WTC11 (cell line): ENCODE measurements around the gene SLC24A4. TPM values are rescaled to one million over a fixed set of nuclear protein-coding genes. Genes with fewer than 3 reads are reported as not detected.

Source experiments
- ATAC-seq: fragments of 200-7000 bp; cut with Tn5 transposase; 2 replicates; pipeline ENCODE4 v1.10.0; 2021; ENCODE audit warnings: mild to moderate bottlenecking, moderate library complexity
- CTCF ChIA-PET: fragments of 300-600 bp; sonication (Branson Sonifier 250); formaldehyde crosslinking; loops from one replicate; lab custom pipeline; 2021; ENCODE audit warnings: antibody characterized with exemption; lab: Charles Lee
- POLR2A ChIA-PET: fragments of 350-600 bp; sonication (Branson Sonifier 250); formaldehyde crosslinking; loops from one replicate; lab custom pipeline; 2021; ENCODE audit warnings: antibody characterized with exemption; lab: Charles Lee
- DNase-seq: peaks from one replicate; pipeline ENCODE4 v3.0.0; 2021; ENCODE audit warnings: low spot score
- H3K27ac Mint-ChIP-seq: 2 replicates; pipeline ENCODE4 v1.8.0; 2021; ENCODE audit warnings: mixed read lengths
- H3K27me3 Mint-ChIP-seq: 2 replicates; pipeline ENCODE4 v1.8.0; 2021; ENCODE audit warnings: low read depth, mild to moderate bottlenecking, moderate library complexity, mixed read lengths
- H3K36me3 Mint-ChIP-seq: 2 replicates; pipeline ENCODE4 v1.8.0; 2021; ENCODE audit warnings: mixed read lengths
- H3K4me1 Mint-ChIP-seq: 2 replicates; pipeline ENCODE4 v1.8.0; 2022; ENCODE audit warnings: mixed read lengths
- H3K4me3 Mint-ChIP-seq: 2 replicates; pipeline ENCODE4 v1.8.0; 2021; ENCODE audit warnings: mild to moderate bottlenecking, moderate library complexity, mixed read lengths
- H3K9me3 Mint-ChIP-seq: 2 replicates; pipeline ENCODE4 v1.8.0; 2021; ENCODE audit warnings: mixed read lengths
- ATF1 ChIP-seq: sonication (generic); formaldehyde crosslinking; IDR thresholded peaks from 2 replicates; pipeline ENCODE4 v1.8.1; 2023; ENCODE audit warnings: mild to moderate bottlenecking, moderate library complexity, missing genetic modification reagents
- ATF2 ChIP-seq: sonication (generic); formaldehyde crosslinking; IDR thresholded peaks from 2 replicates; pipeline ENCODE4 v1.8.1; 2022; ENCODE audit warnings: low read depth, missing genetic modification reagents, borderline replicate concordance
- ATF6 ChIP-seq: sonication (generic); formaldehyde crosslinking; IDR thresholded peaks from 2 replicates; pipeline ENCODE4 v1.8.1; 2023; ENCODE audit warnings: mild to moderate bottlenecking, missing genetic modification reagents
- CDX4 ChIP-seq: fragments of 250-450 bp; sonication (Bioruptor Pico); IDR thresholded peaks from 2 replicates; pipeline ENCODE4 v1.9.0; 2021; ENCODE audit warnings: moderate library complexity, mild to moderate bottlenecking, inconsistent platforms, borderline replicate concordance
- CREB1 ChIP-seq: sonication (generic); formaldehyde crosslinking; IDR thresholded peaks from 2 replicates; pipeline ENCODE4 v1.8.0; 2023; ENCODE audit warnings: mild to moderate bottlenecking, missing genetic modification reagents
- CREM ChIP-seq: sonication (generic); formaldehyde crosslinking; IDR thresholded peaks from 2 replicates; pipeline ENCODE4 v1.8.1; 2022; ENCODE audit warnings: mild to moderate bottlenecking, missing genetic modification reagents, moderate library complexity
- CTCF ChIP-seq: fragments of 200-600 bp; IDR thresholded peaks from 2 replicates; pipeline ENCODE4 v1.8.0; 2022; ENCODE audit warnings: antibody characterized with exemption
- E2F1 ChIP-seq: sonication (generic); formaldehyde crosslinking; IDR thresholded peaks from 2 replicates; pipeline ENCODE4 v1.8.0; 2022; ENCODE audit warnings: mild to moderate bottlenecking, missing genetic modification reagents
- E2F4 ChIP-seq: sonication (generic); formaldehyde crosslinking; IDR thresholded peaks from 2 replicates; pipeline ENCODE4 v1.8.1; 2022; ENCODE audit warnings: low read depth, mild to moderate bottlenecking, moderate library complexity, missing genetic modification reagents, borderline replicate concordance
- ESRRA ChIP-seq: sonication (generic); formaldehyde crosslinking; IDR thresholded peaks from 2 replicates; pipeline ENCODE4 v1.8.1; 2022; ENCODE audit warnings: mild to moderate bottlenecking, missing genetic modification reagents, borderline replicate concordance
- FOXK1 ChIP-seq: sonication (generic); formaldehyde crosslinking; IDR thresholded peaks from 2 replicates; pipeline ENCODE4 v1.8.0; 2022; ENCODE audit warnings: mild to moderate bottlenecking, moderate library complexity, missing genetic modification reagents
- GABPB1 ChIP-seq: sonication (generic); formaldehyde crosslinking; IDR thresholded peaks from 2 replicates; pipeline ENCODE4 v1.8.1; 2023; ENCODE audit warnings: mild to moderate bottlenecking, missing genetic modification reagents
- GTF2I ChIP-seq: fragments of 250-450 bp; sonication (Bioruptor Pico); conservative IDR thresholded peaks from 2 replicates; pipeline ENCODE4 v1.4.0; 2021; ENCODE audit warnings: mild to moderate bottlenecking
- JUN ChIP-seq: sonication (generic); formaldehyde crosslinking; IDR thresholded peaks from 2 replicates; pipeline ENCODE4 v1.8.0; 2023; ENCODE audit warnings: mild to moderate bottlenecking, missing genetic modification reagents
- NFATC4 ChIP-seq: fragments of 250-450 bp; sonication (Bioruptor Pico); IDR thresholded peaks from 2 replicates; pipeline ENCODE4 v1.9.0; 2021; ENCODE audit warnings: mild to moderate bottlenecking
- NFYB ChIP-seq: sonication (generic); formaldehyde crosslinking; conservative IDR thresholded peaks from 2 replicates; pipeline ENCODE4 v1.8.0; 2022; ENCODE audit warnings: low read depth, missing genetic modification reagents
- SOX15 ChIP-seq: fragments of 250-450 bp; sonication (Bioruptor Pico); IDR thresholded peaks from 2 replicates; pipeline ENCODE4 v1.9.0; 2021; ENCODE audit warnings: mild to moderate bottlenecking
- USF1 ChIP-seq: sonication (generic); formaldehyde crosslinking; IDR thresholded peaks from 2 replicates; pipeline ENCODE4 v1.8.0; 2022; ENCODE audit warnings: mild to moderate bottlenecking, missing genetic modification reagents
- ZSCAN18 ChIP-seq: fragments of 250-450 bp; sonication (Bioruptor Pico); IDR thresholded peaks from 2 replicates; pipeline ENCODE4 v2.1.2; 2022; ENCODE audit warnings: mild to moderate bottlenecking, moderate library complexity
- total RNA-seq: library from RNA; stranded (reverse); gene quantifications from 3 replicates; pipeline ENCODE4 v1.2.3, GENCODE V29; 2021

Gene SLC24A4
- total RNA-seq, 1 experiment from 2014 or later = 0.90 TPM

GRCh38 chr14:92457016-92457565, 134.1 kb downstream of the SLC24A4 start:
- Mint-ChIP-seq H3K9me3 (peaks cover 4% of the 10 kb centered on the region; the same call in 1 of the 2 replicates), H3K36me3 (no peaks in the 10 kb centered on the region), H3K27me3 (no peaks in the 10 kb centered on the region; the same call in 1 of the 2 replicates), H3K27ac (no peak overlapping the region), H3K4me3 (no peak overlapping the region), H3K4me1 (peaks cover 7% of the 10 kb centered on the region)
- ChIA-PET CTCF (interaction anchor here (0.8 to 1.6 kb wide), 4 partner anchors 16 to 229 kb away, joined by 3 to 4 read pairs (median 4); no protein-coding TSS in a partner anchor), POLR2A (no interaction called here)
- TF ChIP-seq ATF2 (CRISPR knock-in tag) = no peak
- no peak for TF ChIP-seq ZSCAN18 (CRISPR knock-in tag)
- TF ChIP-seq GABPB1 (CRISPR knock-in tag) = no peak
- no peak for TF ChIP-seq JUN (CRISPR knock-in tag)
- TF ChIP-seq CTCF = peak; percentile 11; the same call in 1 of the 2 replicates
- TF ChIP-seq GTF2I (CRISPR knock-in tag) = peak; percentile 70; the same call in 1 of the 2 replicates
- no peak for DNase-seq
- no peak for ATAC-seq

- DNase-seq = no peak
- TF ChIP-seq ATF6 (CRISPR knock-in tag) = no peak
- TF ChIP-seq CTCF = no peak
- no peak for TF ChIP-seq NFYB (CRISPR knock-in tag)
- TF ChIP-seq CDX4 (CRISPR knock-in tag) = no peak
- TF ChIP-seq ESRRA = no peak
- no peak for TF ChIP-seq CREB1
- no peak for TF ChIP-seq E2F4
- TF ChIP-seq E2F1 (CRISPR knock-in tag) = no peak
- TF ChIP-seq NFATC4 (CRISPR knock-in tag) = no peak
- TF ChIP-seq USF1 = no peak
- TF ChIP-seq JUN (CRISPR knock-in tag) = no peak
- TF ChIP-seq SOX15 (CRISPR knock-in tag) = no peak
- no peak for TF ChIP-seq CREM (CRISPR knock-in tag)
- no peak for TF ChIP-seq FOXK1 (CRISPR knock-in tag)
- TF ChIP-seq ATF1 = no peak
Observed at GRCh38 chr14:92458136-92459029, 135.4 kb downstream of the SLC24A4 start.

More at GRCh38 chr14:92458136-92459029, 135.4 kb downstream of the SLC24A4 start:
- Mint-ChIP-seq H3K27me3 (no peaks in the 10 kb centered on the region), H3K27ac (no peak overlapping the region), H3K4me3 (no peak overlapping the region), H3K9me3 (peaks cover 4% of the 10 kb centered on the region; the same call in 1 of the 2 replicates), H3K4me1 (peaks cover 7% of the 10 kb centered on the region), H3K36me3 (no peaks in the 10 kb centered on the region)
- ChIA-PET POLR2A (interaction anchor here (0.5 kb wide), 1 partner anchor 139 kb away, joined by 4 read pairs; no protein-coding TSS in a partner anchor), CTCF (interaction anchor here (0.8 to 1.9 kb wide), 2 partner anchors 204 to 228 kb away, joined by 3 to 7 read pairs; no protein-coding TSS in a partner anchor)
- no peak for ATAC-seq
